GM12873 (cell line): ENCODE measurements around the gene NHSL1.

Experiments
- TF ChIP-seq, protein P1 (sequence below): IDR thresholded peaks from 2 replicates; pipeline ENCODE4 v1.5.1; 2012; ENCODE audit warnings: low read depth, mild to moderate bottlenecking, moderate library complexity, low read length, control low read depth; ENCODE audit not compliant: insufficient read depth; ENCODE audit errors: missing control alignments

Gene NHSL1

DNA sequence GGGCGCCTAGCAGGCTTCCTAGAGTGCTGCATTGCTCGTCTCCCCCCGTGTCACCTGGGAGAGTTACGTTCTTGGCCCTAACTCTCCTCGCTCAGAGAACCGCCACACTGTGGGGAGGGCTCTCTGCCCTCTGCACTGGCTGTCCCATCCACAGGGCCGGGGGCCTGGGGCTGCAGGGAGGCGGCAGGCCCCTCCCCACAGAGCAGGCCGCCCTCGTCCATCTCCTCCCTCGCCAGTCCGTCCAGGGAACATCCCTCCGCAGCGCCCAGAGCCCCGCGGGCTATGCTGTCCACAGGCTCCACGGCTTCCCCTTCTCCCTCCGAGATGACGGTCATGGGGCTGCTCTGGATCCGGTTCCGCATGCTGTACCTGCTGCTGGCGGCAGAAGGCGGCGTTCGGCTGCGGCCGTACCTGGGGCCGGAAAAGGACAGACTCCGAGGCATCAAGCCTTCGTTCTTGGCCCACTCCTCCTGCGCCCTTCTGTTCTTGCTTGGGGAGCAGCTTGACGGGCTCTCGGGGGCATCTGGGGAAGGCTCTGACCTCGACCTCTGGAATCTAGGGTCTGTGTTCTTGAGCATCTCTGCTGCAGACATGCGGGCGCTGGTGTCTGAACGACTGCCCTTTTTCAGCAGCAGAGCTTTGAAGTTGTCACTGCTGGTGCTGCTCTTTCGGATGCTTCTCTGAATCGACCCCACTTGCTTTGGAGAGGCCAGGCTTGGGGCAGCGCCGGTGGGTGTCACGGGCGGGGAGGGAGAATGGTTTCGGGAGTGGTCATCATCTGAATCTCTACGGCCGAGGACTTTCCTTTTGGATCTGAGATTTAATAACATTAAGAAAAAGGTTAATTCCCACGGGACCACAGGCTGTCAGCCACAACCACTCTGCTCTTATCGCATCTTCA lies 75.0 kb downstream of the NHSL1 start:
- TF ChIP-seq, protein P1, sequence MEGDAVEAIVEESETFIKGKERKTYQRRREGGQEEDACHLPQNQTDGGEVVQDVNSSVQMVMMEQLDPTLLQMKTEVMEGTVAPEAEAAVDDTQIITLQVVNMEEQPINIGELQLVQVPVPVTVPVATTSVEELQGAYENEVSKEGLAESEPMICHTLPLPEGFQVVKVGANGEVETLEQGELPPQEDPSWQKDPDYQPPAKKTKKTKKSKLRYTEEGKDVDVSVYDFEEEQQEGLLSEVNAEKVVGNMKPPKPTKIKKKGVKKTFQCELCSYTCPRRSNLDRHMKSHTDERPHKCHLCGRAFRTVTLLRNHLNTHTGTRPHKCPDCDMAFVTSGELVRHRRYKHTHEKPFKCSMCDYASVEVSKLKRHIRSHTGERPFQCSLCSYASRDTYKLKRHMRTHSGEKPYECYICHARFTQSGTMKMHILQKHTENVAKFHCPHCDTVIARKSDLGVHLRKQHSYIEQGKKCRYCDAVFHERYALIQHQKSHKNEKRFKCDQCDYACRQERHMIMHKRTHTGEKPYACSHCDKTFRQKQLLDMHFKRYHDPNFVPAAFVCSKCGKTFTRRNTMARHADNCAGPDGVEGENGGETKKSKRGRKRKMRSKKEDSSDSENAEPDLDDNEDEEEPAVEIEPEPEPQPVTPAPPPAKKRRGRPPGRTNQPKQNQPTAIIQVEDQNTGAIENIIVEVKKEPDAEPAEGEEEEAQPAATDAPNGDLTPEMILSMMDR = no peak

DNA sequence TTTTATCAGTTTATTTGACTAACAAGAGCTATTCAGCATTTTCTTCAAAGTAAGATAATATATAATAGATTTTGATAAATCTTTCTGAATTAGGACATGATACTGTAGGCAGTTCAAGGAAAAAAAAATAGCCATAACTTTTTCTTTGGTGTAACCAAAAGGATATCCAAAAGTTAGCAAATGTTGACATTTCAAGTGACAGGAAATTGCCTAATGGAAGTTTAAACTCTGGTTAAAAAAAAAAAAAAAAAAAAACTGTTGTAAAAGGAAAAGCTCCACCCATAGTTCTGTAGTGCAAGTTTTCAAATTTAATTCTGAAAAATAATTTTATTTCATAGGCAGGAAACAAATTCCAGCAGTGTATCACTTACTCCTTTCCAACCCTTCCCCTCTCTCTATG lies 76.4 kb downstream of the NHSL1 start:
- TF ChIP-seq, protein P1 = no peak

DNA sequence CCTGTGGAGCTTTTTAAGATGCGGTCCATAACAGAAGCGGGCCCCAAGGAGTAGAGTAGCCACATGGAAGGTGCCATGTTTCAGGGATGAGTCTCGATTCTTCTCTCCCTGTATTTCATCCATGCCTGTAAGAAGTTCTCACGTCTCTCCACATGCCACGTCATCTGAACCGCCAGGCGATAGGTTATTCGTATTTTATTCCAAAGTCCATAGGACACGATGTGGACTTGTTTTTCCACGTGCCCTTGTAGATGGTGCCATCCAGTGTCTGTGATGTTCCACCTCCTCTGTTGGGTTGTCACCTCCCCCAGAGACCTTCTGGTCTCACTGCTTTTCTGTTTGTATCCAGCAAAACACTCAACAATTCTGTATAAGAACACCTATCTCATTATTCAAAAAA lies 77.7 kb downstream of the NHSL1 start:
- TF ChIP-seq, protein P1 = no peak

DNA sequence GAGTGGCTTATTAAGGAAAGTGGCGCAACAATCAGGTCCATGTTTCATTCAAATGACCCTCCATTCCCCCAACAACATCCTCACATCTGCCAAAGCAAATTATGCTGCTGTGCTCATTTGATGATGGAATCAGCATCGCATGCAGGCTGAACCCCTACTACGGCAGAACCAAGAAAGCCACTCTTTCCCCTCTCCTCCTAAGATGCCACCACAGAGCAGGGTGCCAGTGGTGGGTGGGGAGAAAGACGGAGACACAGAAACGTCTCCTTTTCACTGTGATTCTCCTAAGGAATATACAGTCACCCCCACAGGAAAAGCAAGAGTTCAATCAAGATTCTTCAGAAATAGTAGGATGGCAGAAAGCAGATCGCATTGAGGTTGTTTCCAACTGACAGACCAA lies 78.2 kb downstream of the NHSL1 start:
- TF ChIP-seq, protein P1 = no peak

DNA sequence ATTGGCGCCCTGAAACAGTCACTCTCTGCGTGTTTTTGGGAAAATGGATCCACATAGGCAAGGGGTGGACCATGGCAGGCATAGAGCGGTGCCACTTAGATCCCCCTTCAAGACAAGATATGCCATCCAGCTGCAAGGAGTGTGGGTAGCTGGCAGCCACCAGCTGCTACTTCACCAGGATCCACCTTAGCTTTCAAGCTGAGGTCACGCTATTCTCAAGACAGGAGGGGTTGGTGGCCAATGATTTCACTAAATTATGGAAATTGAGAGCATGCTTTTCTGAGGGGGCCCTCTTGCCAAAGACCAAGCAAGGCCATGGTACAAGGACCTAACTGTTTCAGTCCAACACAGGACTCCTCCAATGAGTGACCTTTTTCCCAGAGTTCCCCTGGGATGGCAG lies 78.9 kb downstream of the NHSL1 start:
- TF ChIP-seq, protein P1 = no peak

DNA sequence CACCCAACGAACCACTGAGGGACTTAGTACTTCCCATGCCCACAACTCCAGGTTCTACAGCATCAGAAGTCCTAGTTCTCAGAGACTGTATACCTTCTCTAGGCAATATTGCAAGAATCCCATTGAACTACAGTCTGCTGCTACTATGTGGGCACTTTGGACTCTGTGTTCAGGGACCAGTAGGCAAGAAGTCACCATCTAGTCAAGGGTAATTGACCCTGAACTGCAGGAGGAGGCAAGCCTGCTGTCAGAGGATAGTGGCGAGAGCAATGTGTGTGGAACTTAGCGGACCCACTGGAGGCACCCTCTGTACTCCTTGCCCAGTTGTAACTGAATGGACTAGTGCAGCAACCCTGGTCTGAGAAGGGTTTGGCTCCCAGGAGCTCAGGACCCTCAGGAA lies 79.5 kb downstream of the NHSL1 start:
- TF ChIP-seq, protein P1 = no peak

DNA sequence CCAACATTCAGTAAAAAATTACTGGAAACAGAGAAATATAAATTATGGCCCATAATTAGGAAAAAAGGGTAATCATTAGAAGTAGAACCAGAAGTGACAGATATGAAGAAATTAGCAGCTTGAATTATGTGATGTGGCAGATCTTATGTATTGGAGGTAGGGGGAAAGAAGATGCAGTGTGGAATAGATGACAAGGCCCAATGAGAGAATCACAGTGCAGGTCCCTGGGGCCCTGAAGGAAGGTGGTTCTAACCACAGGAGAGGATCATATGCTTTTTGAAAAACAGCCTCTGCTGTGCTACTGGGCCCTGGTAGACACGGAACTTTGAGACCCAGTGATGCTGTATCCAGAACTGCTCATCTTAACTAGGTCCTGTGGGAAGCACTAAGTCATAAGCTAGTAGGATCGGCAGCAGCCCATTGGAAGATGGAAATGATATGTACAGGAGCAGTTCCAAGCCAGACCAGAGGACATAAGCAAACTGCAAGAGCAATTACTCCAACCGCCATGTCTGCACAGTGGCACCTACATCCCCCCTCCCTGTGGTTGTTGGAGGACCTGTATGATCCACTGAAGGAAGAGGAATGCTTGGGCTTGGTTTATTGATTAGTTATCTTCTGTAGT lies 81.1 kb downstream of the NHSL1 start:
- TF ChIP-seq, protein P1 = no peak
